GM23338 (cell line): ENCODE measurements around the gene NDUFV2. TPM values are rescaled to one million over a fixed set of nuclear protein-coding genes. Genes with fewer than 3 reads are reported as not detected.

Experiments
- ATAC-seq: fragments of 200-7000 bp; cut with Tn5 transposase; 3 replicates; pipeline ENCODE4 v1.9.1; 2020
- DNase-seq: peaks from one replicate; pipeline ENCODE4 v3.0.0-alpha.2; 2015; ENCODE audit warnings: low spot score
- H2AFZ ChIP-seq: fragments of 200-600 bp; sonication (generic); 2 replicates; pipeline ENCODE4 v1.8.0; 2016; ENCODE audit warnings: antibody characterized with exemption, mild to moderate bottlenecking, moderate library complexity
- H3F3A ChIP-seq: fragments of 200-600 bp; sonication (generic); replicated peaks from 2 replicates; pipeline ENCODE4 v1.8.0; 2017; ENCODE audit warnings: antibody characterized with exemption, mixed run types, low read depth
- H3K27ac ChIP-seq: fragments of 200-600 bp; sonication (generic); 2 replicates; pipeline ENCODE4 v1.6.1; 2016; ENCODE audit warnings: low read depth
- H3K27me3 ChIP-seq: fragments of 200-600 bp; sonication (generic); 2 replicates; pipeline ENCODE4 v1.8.0; 2016; ENCODE audit warnings: mild to moderate bottlenecking, mixed run types, moderate library complexity; ENCODE audit not compliant: insufficient read depth
- H3K36me3 ChIP-seq: fragments of 200-600 bp; sonication (generic); 2 replicates; pipeline ENCODE4 v1.8.0; 2016; ENCODE audit warnings: mild to moderate bottlenecking; ENCODE audit not compliant: insufficient read depth
- H3K4me1 ChIP-seq: fragments of 200-600 bp; sonication (generic); 2 replicates; pipeline ENCODE4 v1.8.0; 2016; ENCODE audit warnings: mild to moderate bottlenecking, moderate library complexity; ENCODE audit not compliant: insufficient read depth
- H3K4me2 ChIP-seq: fragments of 200-600 bp; sonication (generic); 2 replicates; pipeline ENCODE4 v1.7.1; 2017; ENCODE audit warnings: mixed run types
- H3K4me3 ChIP-seq: fragments of 200-600 bp; sonication (generic); 2 replicates; pipeline ENCODE4 v1.6.1; 2016; ENCODE audit warnings: mixed run types
- H3K79me2 ChIP-seq: fragments of 200-600 bp; sonication (generic); replicated peaks from 2 replicates; pipeline ENCODE4 v1.8.0; 2017; ENCODE audit warnings: mild to moderate bottlenecking; ENCODE audit not compliant: insufficient read depth
- H3K9me2 ChIP-seq: fragments of 200-600 bp; sonication (generic); 2 replicates; pipeline ENCODE4 v1.8.0; 2017; ENCODE audit not compliant: insufficient read depth
- H4K20me1 ChIP-seq: fragments of 200-600 bp; sonication (generic); replicated peaks from 2 replicates; pipeline ENCODE4 v1.8.0; 2017; ENCODE audit warnings: mild to moderate bottlenecking; ENCODE audit not compliant: insufficient read depth
- H3K27ac Mint-ChIP-seq: 2 replicates; pipeline ENCODE4 v1.8.0; 2020; ENCODE audit warnings: inconsistent platforms, mild to moderate bottlenecking, moderate library complexity, mixed read lengths
- H3K27me3 Mint-ChIP-seq: 3 replicates; pipeline ENCODE4 v1.8.0; 2022; ENCODE audit warnings: low read depth, mild to moderate bottlenecking, moderate library complexity, mixed read lengths, inconsistent platforms; ENCODE audit not compliant: insufficient read depth, poor library complexity
- H3K36me3 Mint-ChIP-seq: 3 replicates; pipeline ENCODE4 v1.8.0; 2021; ENCODE audit warnings: low read depth, mild to moderate bottlenecking, inconsistent platforms, moderate library complexity, mixed read lengths
- H3K4me1 Mint-ChIP-seq: 3 replicates; pipeline ENCODE4 v1.8.0; 2020; ENCODE audit warnings: mild to moderate bottlenecking, inconsistent platforms, mixed read lengths
- H3K4me3 Mint-ChIP-seq: 3 replicates; pipeline ENCODE4 v1.8.0; 2021; ENCODE audit warnings: moderate library complexity, mild to moderate bottlenecking, inconsistent platforms, mixed read lengths
- H3K9me3 Mint-ChIP-seq: 3 replicates; pipeline ENCODE4 v1.8.0; 2020; ENCODE audit warnings: moderate library complexity, mild to moderate bottlenecking, inconsistent platforms, mixed read lengths
- CTCF ChIP-seq, 2 experiments: fragments of 200-600 bp in 1 of 2; sonication (generic) in 1 of 2; conservative IDR thresholded peaks; 2 replicates each; pipeline versions ENCODE4 v1.5.1 to v1.6.1; 2016 to 2017; ENCODE audit warnings: antibody characterized with exemption in 2 of 2, low read depth in 2 of 2, mild to moderate bottlenecking in 2 of 2, moderate library complexity in 1 of 2
- EZH2 ChIP-seq: fragments of 200-600 bp; sonication (generic); IDR thresholded peaks from one replicate; pipeline ENCODE4 v1.8.0; 2017; ENCODE audit warnings: antibody characterized with exemption, mild to moderate bottlenecking, low read depth; ENCODE audit not compliant: unreplicated experiment
- EZH2phosphoT487 ChIP-seq: fragments of 200-600 bp; sonication (generic); IDR thresholded peaks from one replicate; pipeline ENCODE4 v1.8.1; 2018; ENCODE audit warnings: antibody characterized with exemption; ENCODE audit not compliant: unreplicated experiment
- JUNB ChIP-seq: IDR thresholded peaks from one replicate; pipeline ENCODE4 v1.6.1; 2016; ENCODE audit warnings: antibody characterized with exemption; ENCODE audit not compliant: unreplicated experiment
- NANOG ChIP-seq: IDR thresholded peaks from 2 replicates; pipeline ENCODE4 v1.6.1; 2016; ENCODE audit warnings: antibody characterized with exemption, borderline replicate concordance
- POLR2AphosphoS5 ChIP-seq: IDR thresholded peaks from 2 replicates; pipeline ENCODE4 v1.6.1; 2016; ENCODE audit warnings: antibody characterized with exemption, low read depth
- STAT1 ChIP-seq: IDR thresholded peaks from one replicate; pipeline ENCODE4 v1.6.1; 2016; ENCODE audit warnings: antibody characterized with exemption; ENCODE audit not compliant: unreplicated experiment
- ZNF114 ChIP-seq: fragments of 250-450 bp; sonication (Bioruptor Pico); IDR thresholded peaks from 2 replicates; pipeline ENCODE4 v1.5.0; 2020; ENCODE audit warnings: mild to moderate bottlenecking, moderate library complexity
- ZNF331 ChIP-seq: fragments of 250-450 bp; sonication (Bioruptor Pico); IDR thresholded peaks from 2 replicates; pipeline ENCODE4 v1.5.0; 2020; ENCODE audit warnings: low read depth, mild to moderate bottlenecking, moderate library complexity
- polyA plus RNA-seq: library from polyadenylated mRNA; unstranded; fragments of >200 nt; fragmentation: Nextera tagmentation; extraction: Ambion mirVana; gene quantifications from 2 replicates; pipeline ENCODE4 v1.2.1, GENCODE V29; 2016
- total RNA-seq: library from RNA; depleted of rRNA; stranded (reverse); fragments of >200 nt; shearing (Covaris generic); gene quantifications from 2 replicates; pipeline ENCODE4 v1.2.3, GENCODE V29; 2014
- TF ChIP-seq, protein P1 (sequence below): IDR thresholded peaks from one replicate; pipeline ENCODE4 v1.6.1; 2018; ENCODE audit warnings: antibody characterized with exemption; ENCODE audit not compliant: unreplicated experiment
- TF ChIP-seq, protein P2 (sequence below): IDR thresholded peaks from 2 replicates; pipeline ENCODE4 v1.6.1; 2016; ENCODE audit warnings: antibody characterized with exemption

Gene NDUFV2
- total and polyA plus RNA-seq, 2 experiments from 2014 or later = 157 to 577 TPM

- peaks cover 79% of the 10 kb centered on the region for H3K79me2 ChIP-seq
- H3K27me3 ChIP-seq = no peaks in the 10 kb centered on the region
- peaks cover 3% of the 10 kb centered on the region; the same call in 1 of the 2 replicates for H4K20me1 ChIP-seq
- H3F3A ChIP-seq = peaks cover 10% of the 10 kb centered on the region
- TF ChIP-seq EZH2phosphoT487 (no peak), ZNF331 (CRISPR knock-in tag) (no peak), EZH2 (no peak), POLR2AphosphoS5 (no peak), ZNF114 (CRISPR knock-in tag) (no peak), CTCF (conservative IDR thresholded peaks at IDR 0.05; ENCODE audit: low read depth in 2 of 2) (no peak), STAT1 (no peak), JUNB (no peak), NANOG (no peak)
- TF ChIP-seq, protein P1, sequence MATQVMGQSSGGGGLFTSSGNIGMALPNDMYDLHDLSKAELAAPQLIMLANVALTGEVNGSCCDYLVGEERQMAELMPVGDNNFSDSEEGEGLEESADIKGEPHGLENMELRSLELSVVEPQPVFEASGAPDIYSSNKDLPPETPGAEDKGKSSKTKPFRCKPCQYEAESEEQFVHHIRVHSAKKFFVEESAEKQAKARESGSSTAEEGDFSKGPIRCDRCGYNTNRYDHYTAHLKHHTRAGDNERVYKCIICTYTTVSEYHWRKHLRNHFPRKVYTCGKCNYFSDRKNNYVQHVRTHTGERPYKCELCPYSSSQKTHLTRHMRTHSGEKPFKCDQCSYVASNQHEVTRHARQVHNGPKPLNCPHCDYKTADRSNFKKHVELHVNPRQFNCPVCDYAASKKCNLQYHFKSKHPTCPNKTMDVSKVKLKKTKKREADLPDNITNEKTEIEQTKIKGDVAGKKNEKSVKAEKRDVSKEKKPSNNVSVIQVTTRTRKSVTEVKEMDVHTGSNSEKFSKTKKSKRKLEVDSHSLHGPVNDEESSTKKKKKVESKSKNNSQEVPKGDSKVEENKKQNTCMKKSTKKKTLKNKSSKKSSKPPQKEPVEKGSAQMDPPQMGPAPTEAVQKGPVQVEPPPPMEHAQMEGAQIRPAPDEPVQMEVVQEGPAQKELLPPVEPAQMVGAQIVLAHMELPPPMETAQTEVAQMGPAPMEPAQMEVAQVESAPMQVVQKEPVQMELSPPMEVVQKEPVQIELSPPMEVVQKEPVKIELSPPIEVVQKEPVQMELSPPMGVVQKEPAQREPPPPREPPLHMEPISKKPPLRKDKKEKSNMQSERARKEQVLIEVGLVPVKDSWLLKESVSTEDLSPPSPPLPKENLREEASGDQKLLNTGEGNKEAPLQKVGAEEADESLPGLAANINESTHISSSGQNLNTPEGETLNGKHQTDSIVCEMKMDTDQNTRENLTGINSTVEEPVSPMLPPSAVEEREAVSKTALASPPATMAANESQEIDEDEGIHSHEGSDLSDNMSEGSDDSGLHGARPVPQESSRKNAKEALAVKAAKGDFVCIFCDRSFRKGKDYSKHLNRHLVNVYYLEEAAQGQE = no peak
- TF ChIP-seq, protein P2, sequence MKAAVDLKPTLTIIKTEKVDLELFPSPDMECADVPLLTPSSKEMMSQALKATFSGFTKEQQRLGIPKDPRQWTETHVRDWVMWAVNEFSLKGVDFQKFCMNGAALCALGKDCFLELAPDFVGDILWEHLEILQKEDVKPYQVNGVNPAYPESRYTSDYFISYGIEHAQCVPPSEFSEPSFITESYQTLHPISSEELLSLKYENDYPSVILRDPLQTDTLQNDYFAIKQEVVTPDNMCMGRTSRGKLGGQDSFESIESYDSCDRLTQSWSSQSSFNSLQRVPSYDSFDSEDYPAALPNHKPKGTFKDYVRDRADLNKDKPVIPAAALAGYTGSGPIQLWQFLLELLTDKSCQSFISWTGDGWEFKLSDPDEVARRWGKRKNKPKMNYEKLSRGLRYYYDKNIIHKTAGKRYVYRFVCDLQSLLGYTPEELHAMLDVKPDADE = no peak
- H3K27ac ChIP-seq = no peak overlapping the region
- H3K27me3 Mint-ChIP-seq = peaks cover 13% of the 10 kb centered on the region
- no peak overlapping the region for H3K4me2 ChIP-seq
- H3K36me3 Mint-ChIP-seq = peaks cover 4% of the 10 kb centered on the region; the same call in 1 of the 3 replicates
- H2AFZ ChIP-seq = no peak overlapping the region
- H3K27ac Mint-ChIP-seq = no peak overlapping the region
- peaks cover 8% of the 10 kb centered on the region; the same call in 1 of the 2 replicates for H3K4me1 ChIP-seq
- no peaks in the 10 kb centered on the region for H3K9me3 Mint-ChIP-seq
- H3K9me2 ChIP-seq = no peaks in the 10 kb centered on the region
- H3K4me3 Mint-ChIP-seq = no peak overlapping the region
- DNase-seq = no peak
- no peak overlapping the region for H3K4me3 ChIP-seq
- no peaks in the 10 kb centered on the region for H3K36me3 ChIP-seq
- H3K4me1 Mint-ChIP-seq = peaks cover 27% of the 10 kb centered on the region
- no peak for ATAC-seq
Observed at GRCh38 chr18:9140381-9140780, 37.9 kb downstream of the NDUFV2 start.
